HUES64 (cell line): ENCODE results near the gene SMYD3. TPM values are rescaled to one million over a fixed set of nuclear protein-coding genes. Genes with fewer than 3 reads are reported as not detected.

ENCODE experiments used
- H3K27ac ChIP-seq: 2 replicates; pipeline ENCODE4 v1.7.0; 2013; ENCODE audit warnings: low read depth, low read length, inconsistent platforms
- H3K27me3 ChIP-seq: 2 replicates; pipeline ENCODE4 v1.6.1; 2013; ENCODE audit warnings: mild to moderate bottlenecking, low read length; ENCODE audit not compliant: insufficient read depth
- H3K36me3 ChIP-seq: 2 replicates; pipeline ENCODE4 v1.6.1; 2013; ENCODE audit warnings: mild to moderate bottlenecking, low read length; ENCODE audit not compliant: insufficient read depth
- H3K4me1 ChIP-seq: 2 replicates; pipeline ENCODE4 v1.6.1; 2013; ENCODE audit warnings: mild to moderate bottlenecking, low read length, moderate library complexity; ENCODE audit not compliant: insufficient read depth
- H3K4me3 ChIP-seq: 2 replicates; pipeline ENCODE4 v1.5.1; 2013; ENCODE audit warnings: mild to moderate bottlenecking, low read length, moderate library complexity
- H3K9ac ChIP-seq: 2 replicates; pipeline ENCODE4 v1.6.1; 2013; ENCODE audit warnings: mild to moderate bottlenecking, low read depth, low read length
- H3K9me3 ChIP-seq: 2 replicates; pipeline ENCODE4 v1.6.1; 2013; ENCODE audit warnings: low read depth, low read length; ENCODE audit not compliant: insufficient read depth
- WGBS: fragments of 150-250, 120-280 bp; methylation state at CpG from one replicate; pipeline ENCODE4 v1.1.7; 2013; ENCODE audit warnings: missing lambda C conversion rate; 5-methylcytosine and 5-hydroxymethylcytosine counted together
- polyA plus RNA-seq, 2 experiments: library from polyadenylated mRNA; stranded (reverse); fragments of 50-300 nt; gene quantifications; one replicate each; pipeline ENCODE4 v1.2.3, GENCODE V29; 2013

The SMYD3 gene
- polyA plus RNA-seq (2013, experiment 1 of 2), result 21.5 TPM
- polyA plus RNA-seq (2013, experiment 2 of 2), result 27.1 TPM

GRCh38 chr1:246506674-246507481, at the start of gene SMYD3:
SMYD3 (minus strand) TSS chr1:246507279.
- no peaks in the 10 kb centered on the region for H3K36me3 ChIP-seq
- WGBS, result under 1% methylated on average over 79 of the region's 79 CpGs
- H3K9me3 ChIP-seq, result no peaks in the 10 kb centered on the region
- no peak within 1 kb of the TSS for H3K27ac ChIP-seq
- peak within 1 kb of the TSS; percentile 58 for H3K9ac ChIP-seq
- H3K4me3 ChIP-seq, result peak within 1 kb of the TSS; percentile 86
- H3K4me1 ChIP-seq, result 0 out of 2 replicates have a peak, but pooled peaks cover 5% of the 10 kb centered on the region
- peaks cover 7% of the 10 kb centered on the region; the same call in 1 of the 2 replicates for H3K27me3 ChIP-seq

DNA sequence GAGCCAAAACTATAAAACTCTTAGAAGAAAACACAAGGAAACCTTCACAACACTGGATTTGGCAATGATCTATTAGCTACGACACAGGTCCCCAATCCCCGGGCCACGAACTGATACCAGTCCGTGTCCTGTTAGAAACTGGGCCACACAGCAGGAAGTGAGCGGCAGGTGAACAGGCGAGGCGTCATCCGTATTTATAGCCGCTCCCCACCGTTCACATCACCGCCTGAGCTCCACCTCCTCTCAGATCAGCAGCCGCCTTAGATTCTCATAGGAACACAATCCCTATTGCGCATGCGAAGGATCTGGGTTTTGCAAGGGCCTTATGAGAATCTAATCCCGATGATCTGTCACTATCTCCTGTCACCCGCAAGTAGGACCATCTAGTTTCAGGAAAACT, 47.1 kb upstream of the SMYD3 start:
- peaks cover 87% of the 10 kb centered on the region for H3K36me3 ChIP-seq

GRCh38 chr1:246552110-246552509, 45.0 kb upstream of the SMYD3 start:
- Histone ChIP-seq H3K36me3 (peaks cover 90% of the 10 kb centered on the region), H3K27ac (no peak overlapping the region), H3K27me3 (no peaks in the 10 kb centered on the region), H3K9ac (no peak overlapping the region), H3K4me3 (no peak overlapping the region), H3K9me3 (no peaks in the 10 kb centered on the region), H3K4me1 (no peaks in the 10 kb centered on the region)
- 94% methylated on average over 6 of the region's 6 CpGs for WGBS

More for the DNA sequence above, 47.1 kb upstream of the SMYD3 start:
- no peaks in the 10 kb centered on the region for H3K9me3 ChIP-seq
- H3K27me3 ChIP-seq, result no peaks in the 10 kb centered on the region
- no peak overlapping the region for H3K9ac ChIP-seq
- no peak overlapping the region for H3K27ac ChIP-seq
- H3K4me1 ChIP-seq, result no peaks in the 10 kb centered on the region
- WGBS, result 97% methylated on average over 16 of the region's 16 CpGs
- H3K4me3 ChIP-seq, result no peak overlapping the region

DNA sequence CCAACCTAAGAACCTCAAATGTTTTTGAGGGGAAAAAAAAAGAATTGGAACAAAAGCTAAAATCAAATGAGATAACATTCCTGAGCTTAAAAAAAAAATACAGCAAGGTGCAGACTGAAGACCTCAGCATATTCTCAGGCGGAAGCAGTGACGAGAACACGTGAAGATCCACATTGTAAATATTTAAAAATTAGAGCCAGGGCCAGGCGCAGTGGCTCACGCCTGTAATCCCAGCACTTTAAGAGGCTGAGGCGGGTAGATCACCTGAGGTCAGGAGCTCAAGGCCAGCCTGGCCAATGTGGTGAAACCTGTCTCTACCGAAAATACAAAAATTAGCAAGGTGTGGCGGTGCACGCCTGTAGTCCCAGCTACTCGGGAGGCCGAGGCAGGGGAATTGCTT, 43.3 kb upstream of the SMYD3 start:
- 80% methylated on average over 11 of the region's 11 CpGs for WGBS
- H3K9ac ChIP-seq, result no peak overlapping the region
- no peaks in the 10 kb centered on the region for H3K9me3 ChIP-seq
- H3K4me3 ChIP-seq, result no peak overlapping the region
- H3K27ac ChIP-seq, result no peak overlapping the region
- H3K27me3 ChIP-seq, result no peaks in the 10 kb centered on the region
- H3K4me1 ChIP-seq, result no peaks in the 10 kb centered on the region
- peaks cover 85% of the 10 kb centered on the region for H3K36me3 ChIP-seq

DNA sequence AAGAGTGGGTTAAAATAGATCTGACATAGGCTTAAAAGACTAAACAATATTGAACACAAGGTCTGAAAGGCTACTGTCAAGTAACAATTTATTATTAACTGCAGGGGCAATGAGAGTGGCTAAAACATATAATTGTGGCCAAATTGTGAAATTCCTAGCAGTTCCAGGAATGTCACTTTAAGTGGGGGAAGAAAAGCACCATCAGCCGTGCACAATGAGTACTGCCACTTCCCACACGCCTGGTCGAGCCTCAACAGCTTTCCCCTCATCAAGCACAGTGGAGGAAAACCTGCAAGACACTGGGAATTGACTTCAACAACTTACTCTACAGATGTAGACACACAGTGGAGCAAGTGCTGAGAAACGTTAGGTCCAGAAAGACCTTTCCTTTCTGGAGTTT, 42.6 kb upstream of the SMYD3 start:
- Histone ChIP-seq H3K4me1 (no peaks in the 10 kb centered on the region), H3K9me3 (no peaks in the 10 kb centered on the region), H3K4me3 (no peak overlapping the region), H3K27ac (no peak overlapping the region), H3K27me3 (no peaks in the 10 kb centered on the region), H3K9ac (no peak overlapping the region), H3K36me3 (peaks cover 79% of the 10 kb centered on the region)
- 93% methylated on average over 4 of the region's 4 CpGs for WGBS

DNA sequence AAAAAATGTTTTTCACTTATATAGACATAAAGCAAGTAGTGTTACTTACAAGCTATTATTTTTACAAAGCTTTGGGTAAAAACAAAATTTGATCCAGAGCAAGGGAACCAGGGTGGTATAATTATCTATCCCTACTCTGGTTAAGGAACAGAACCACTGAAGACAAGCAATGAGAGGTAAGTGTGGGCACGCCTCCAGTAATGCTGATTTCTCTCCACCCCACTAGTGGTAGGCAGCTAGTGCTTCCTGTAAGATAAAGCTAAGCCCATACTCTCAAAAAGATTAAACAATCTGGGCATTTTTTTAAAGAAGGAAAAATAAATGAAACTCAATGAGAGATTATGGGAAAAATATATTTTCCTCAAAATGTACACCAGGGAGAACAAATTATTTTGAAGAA, 36.9 kb upstream of the SMYD3 start:
- Histone ChIP-seq H3K27me3 (no peaks in the 10 kb centered on the region), H3K4me3 (no peak overlapping the region), H3K9me3 (no peaks in the 10 kb centered on the region), H3K27ac (no peak overlapping the region), H3K36me3 (peaks cover 78% of the 10 kb centered on the region), H3K9ac (no peak overlapping the region), H3K4me1 (no peaks in the 10 kb centered on the region)
- no CpG with 5 or more reads among the region's 1 CpG for WGBS

DNA sequence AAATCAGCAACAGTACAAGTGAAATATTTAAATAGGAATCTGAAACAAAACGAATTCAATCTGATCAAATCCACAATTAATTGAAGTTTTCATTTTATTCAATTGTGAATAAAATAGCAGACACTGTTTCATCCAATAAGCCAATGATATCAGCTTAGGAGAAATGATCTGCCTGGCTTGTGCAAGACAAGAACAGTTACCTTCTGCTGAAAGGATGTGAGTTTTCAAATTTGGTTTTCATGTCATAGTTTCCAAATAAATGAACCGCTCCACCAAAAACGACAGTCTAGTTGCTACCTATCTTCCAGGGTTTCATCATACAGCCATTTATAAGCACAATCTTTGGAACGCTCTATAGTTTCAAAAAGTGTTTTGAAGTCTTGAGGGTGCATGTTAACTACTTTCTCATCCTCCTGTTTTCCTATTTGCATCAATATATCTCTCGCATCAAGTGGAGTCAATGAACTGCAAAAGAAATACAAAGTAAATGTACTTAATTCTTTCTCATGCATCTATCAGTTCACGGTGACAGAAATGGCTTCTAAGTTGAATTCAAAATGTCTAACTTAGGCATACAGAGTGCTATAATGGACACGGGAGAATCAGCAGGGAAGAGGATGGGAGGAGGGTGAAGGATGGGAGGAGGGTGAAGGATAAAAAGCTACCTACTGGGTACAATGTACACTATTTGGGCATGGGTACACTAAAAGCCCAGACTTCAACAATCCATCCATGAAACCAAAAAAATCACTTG, 33.8 kb upstream of the SMYD3 start:
- Histone ChIP-seq H3K9me3 (no peaks in the 10 kb centered on the region), H3K4me1 (no peaks in the 10 kb centered on the region; the same call in 1 of the 2 replicates), H3K27ac (no peak overlapping the region), H3K27me3 (no peaks in the 10 kb centered on the region), H3K36me3 (peaks cover 57% of the 10 kb centered on the region), H3K4me3 (no peak overlapping the region), H3K9ac (no peak overlapping the region)
- WGBS, result 82% methylated on average over 5 of the region's 7 CpGs

- H3K4me3 ChIP-seq, result no peak overlapping the region
- no peak overlapping the region for H3K27ac ChIP-seq
- WGBS, result 93% methylated on average over 3 of the region's 3 CpGs
- no peaks in the 10 kb centered on the region; the same call in 1 of the 2 replicates for H3K4me1 ChIP-seq
- H3K9ac ChIP-seq, result no peak overlapping the region
- H3K36me3 ChIP-seq, result peaks cover 33% of the 10 kb centered on the region
- H3K27me3 ChIP-seq, result no peaks in the 10 kb centered on the region
- no peaks in the 10 kb centered on the region for H3K9me3 ChIP-seq
These were observed 30.8 kb upstream of the SMYD3 start for GRCh38 chr1:246537887-246538286.

DNA sequence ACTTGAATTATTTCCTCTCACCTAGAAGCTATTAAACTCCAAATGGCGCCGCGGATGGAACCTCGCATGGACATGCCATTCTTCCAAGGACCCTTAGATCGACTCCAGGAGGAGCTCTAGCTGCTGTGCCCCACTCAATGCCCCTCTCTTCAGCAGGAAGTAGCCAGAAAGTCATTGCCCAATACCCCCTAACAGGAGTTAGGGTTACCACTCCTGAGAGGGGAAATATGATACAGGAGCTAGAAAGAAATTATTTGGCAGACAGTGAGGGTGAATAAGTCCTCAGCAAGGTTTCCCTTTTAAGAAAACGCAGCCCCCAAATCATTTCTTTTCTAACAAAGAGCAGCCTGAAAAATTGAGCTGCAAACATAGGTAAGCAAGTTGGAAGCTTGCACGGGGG, 30.4 kb upstream of the SMYD3 start:
- 74% methylated on average over 7 of the region's 7 CpGs for WGBS

GRCh38 chr1:246534114-246534513, 27.0 kb upstream of the SMYD3 start:
- Histone ChIP-seq H3K4me3 (no peak overlapping the region), H3K27me3 (no peaks in the 10 kb centered on the region), H3K9ac (no peak overlapping the region), H3K36me3 (peaks cover 5% of the 10 kb centered on the region), H3K27ac (no peak overlapping the region), H3K9me3 (peaks cover 13% of the 10 kb centered on the region), H3K4me1 (no peaks in the 10 kb centered on the region; the same call in 1 of the 2 replicates)
- 95% methylated on average over 1 of the region's 1 CpG for WGBS

More for the DNA sequence above, 30.4 kb upstream of the SMYD3 start:
- peaks cover 29% of the 10 kb centered on the region for H3K36me3 ChIP-seq
- no peak overlapping the region for H3K27ac ChIP-seq
- H3K4me1 ChIP-seq, result no peaks in the 10 kb centered on the region; the same call in 1 of the 2 replicates
- no peaks in the 10 kb centered on the region for H3K9me3 ChIP-seq
- H3K4me3 ChIP-seq, result no peak overlapping the region
- H3K9ac ChIP-seq, result no peak overlapping the region
- no peaks in the 10 kb centered on the region for H3K27me3 ChIP-seq

GRCh38 chr1:246533371-246533905, 26.4 kb upstream of the SMYD3 start:
- Histone ChIP-seq H3K36me3 (no peaks in the 10 kb centered on the region), H3K9ac (no peak overlapping the region)

More at GRCh38 chr1:246533371-246533905, 26.4 kb upstream of the SMYD3 start:
- Histone ChIP-seq H3K4me1 (no peaks in the 10 kb centered on the region; the same call in 1 of the 2 replicates), H3K27me3 (no peaks in the 10 kb centered on the region), H3K27ac (no peak overlapping the region), H3K9me3 (peaks cover 13% of the 10 kb centered on the region), H3K4me3 (no peak overlapping the region)
- WGBS, result 93% methylated on average over 2 of the region's 2 CpGs
